HG03095 (cell line): ENCODE measurements around the gene RIPOR2.
"Not testable (repeated sequence)": the region's sequence is repeated elsewhere in the genome, so short reads cannot be mapped to it uniquely, and the experiment has no call there.

Experiments
- ATAC-seq: cut with Tn5 transposase; IDR thresholded peaks from one replicate; pipeline ENCODE4 v1.9.1; 2021; ENCODE audit warnings: moderate library complexity; ENCODE audit not compliant: unreplicated experiment

Gene RIPOR2

DNA sequence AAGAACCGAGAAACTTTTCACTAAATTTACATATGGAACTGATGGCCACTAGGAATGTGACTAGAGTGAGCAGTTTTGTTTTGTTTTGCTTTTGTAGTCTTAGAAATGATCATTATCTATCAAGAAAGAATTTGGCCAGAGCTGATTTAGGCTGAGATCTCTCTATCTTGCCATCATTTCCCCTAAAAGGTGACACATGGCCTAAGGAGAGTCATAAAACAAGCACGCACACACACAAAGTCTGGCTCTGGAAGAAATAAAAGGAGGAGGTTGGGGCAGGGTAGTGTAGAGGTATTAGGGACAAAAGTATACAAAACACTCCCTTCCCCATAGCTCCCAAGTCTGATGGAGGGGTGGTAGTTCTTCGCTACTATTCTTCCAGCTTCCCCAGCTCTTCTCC lies 56.4 kb downstream of the RIPOR2 start:
- no peak for ATAC-seq

DNA sequence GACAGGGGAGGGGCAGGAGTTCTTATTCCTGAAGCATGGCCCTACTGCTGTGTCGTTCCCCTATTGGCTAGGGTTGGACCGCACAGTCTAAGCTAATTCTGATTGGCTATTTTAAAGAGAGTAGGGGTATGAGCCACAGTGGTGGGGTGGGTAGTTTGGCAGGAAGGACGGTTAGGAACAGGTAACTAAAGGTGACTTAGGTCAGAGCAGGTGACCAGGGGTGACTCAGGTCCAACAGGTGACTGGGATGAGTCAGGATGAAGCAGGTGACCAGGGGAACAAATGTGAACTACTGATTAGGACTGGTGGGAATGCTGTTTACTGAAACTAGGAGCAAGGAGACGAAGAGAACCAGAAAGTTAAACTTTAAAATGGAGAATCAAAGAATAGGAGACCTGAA lies 58.0 kb downstream of the RIPOR2 start:
- not testable (repeated sequence) for ATAC-seq

DNA sequence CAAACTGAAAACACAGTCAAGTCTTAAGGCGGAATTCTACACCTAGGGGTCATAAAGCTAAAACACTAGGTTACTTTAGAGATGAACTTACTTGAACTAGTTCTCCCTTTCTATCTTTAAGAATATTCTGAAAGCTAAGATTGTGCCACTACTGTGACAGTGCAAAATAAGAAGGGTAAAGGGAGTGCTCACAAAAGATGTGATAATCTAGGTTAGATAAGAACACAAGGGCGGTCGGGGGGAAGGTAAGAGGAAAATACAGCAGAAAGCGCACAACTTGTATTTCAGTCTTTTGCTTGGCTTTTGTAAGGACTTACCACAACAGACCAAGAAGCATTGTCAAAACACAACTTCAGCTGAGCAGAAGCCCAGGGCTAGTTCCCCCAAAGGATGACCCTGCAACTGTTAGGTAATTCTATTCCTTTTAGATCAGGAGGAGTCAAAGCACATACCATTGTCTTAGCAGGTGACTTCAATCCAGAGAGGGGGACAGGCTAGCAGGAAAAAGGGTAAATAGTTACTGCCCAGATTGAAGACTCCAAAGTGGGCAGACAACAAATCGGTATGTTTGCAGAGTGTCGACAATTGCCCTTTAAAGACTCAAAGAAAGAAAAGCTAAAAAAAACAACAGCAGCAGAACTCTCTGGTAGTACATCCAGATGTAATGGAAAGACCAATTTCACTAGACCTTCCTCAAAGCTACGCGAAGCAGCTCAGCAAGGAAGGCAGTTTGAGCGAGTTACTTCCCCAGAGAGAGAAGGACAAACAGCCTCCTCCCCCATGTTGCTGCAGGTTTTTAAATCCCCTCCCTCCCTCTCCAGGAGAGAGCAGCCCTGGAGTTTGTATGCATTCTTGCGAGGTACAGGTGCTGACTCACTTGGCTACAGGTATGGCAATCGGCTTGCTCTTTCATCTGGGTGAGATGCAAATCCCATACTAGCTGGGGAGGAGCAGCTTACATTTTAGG lies 59.0 kb downstream of the RIPOR2 start:
- ATAC-seq: no peak

DNA sequence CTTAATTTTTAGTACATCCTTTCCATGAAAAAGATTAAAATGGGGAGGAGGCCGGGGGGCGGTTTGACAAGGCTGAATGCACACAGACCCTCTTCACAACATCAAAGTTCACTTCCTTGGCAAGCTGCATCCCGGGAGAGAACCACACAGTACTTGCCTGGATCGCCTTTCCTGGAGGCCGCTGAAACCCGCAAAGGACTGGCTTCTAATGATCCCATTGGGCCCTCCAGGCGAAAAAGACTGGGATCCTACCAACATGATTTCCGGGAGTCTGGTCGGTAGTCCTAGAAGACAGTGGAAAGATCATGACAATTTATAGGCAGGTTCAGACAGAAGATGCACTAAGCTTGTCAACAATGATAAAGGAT lies 60.2 kb downstream of the RIPOR2 start:
- no peak for ATAC-seq

DNA sequence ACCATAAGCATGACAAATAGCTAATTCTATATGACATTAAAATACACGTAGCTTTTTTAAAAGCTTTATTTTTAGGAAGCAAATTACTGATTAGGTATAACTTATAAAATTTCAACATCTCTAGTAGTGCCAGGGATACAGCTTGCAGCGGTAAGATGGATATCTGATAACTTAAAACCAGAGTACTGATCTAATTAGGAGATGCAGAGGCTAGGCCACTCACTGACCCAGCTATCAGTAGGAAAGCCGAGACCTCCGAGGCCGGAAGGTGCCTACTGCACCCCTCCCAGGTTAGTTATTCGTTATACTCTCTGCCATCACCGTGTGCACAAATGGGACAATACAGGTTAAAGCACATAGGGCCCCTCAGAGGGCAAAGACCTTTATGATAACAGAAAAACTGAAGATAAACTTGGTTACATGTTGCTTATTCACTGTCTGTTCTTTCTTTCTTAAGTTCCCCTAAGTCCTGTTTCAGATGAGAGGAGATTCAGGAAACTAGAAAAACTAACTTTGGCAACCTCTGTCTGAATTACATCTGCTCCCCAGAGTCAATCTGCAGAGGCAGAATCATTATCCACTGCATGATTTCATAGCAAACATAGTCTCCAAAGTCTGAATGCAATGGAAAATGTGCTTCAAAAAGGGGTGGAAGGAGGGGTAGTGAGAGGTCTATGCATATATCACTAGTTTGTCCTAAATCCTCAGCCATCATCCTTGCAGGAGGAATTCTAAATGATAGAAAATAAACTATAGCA lies 60.8 kb downstream of the RIPOR2 start:
- no peak for ATAC-seq

DNA sequence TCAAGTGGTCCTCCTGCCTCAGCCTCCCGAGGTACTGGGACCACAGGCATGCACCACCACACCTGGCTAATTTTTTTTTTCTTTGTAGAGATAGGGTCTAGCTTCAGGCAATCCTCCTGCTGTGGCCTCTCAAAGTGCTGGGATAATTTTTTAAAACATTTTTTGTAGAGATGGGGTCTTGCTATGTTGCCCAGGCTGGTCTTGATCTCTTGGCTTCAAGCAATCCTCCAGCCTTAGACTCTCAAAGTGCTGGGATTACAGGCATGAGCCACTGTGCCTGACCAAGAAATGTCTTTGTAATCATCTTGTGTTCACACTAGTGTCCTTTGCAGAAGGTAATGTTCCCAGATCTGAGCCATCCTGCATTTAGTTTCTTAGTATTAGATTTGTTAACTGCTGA lies 61.6 kb downstream of the RIPOR2 start:
- no peak for ATAC-seq

DNA sequence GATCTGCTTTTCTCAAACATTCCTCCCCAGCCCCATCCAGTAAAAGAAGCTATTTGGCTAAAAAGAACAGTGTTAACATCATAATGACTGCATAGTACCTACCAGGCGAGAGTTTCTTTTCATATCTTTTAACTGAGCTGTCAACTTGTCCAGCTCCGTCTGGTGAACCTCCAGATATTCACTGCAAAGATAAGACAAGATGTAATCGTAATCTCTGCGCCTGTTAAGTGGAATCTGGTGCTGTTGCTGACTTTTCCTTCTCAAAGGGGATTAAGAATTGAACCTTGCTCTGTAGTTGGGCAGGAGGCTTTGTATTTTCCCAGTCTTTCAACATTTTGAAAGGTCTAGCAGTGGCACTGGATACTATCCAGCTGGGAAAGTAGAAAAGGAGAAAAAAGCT lies 63.0 kb downstream of the RIPOR2 start:
- ATAC-seq: no peak

DNA sequence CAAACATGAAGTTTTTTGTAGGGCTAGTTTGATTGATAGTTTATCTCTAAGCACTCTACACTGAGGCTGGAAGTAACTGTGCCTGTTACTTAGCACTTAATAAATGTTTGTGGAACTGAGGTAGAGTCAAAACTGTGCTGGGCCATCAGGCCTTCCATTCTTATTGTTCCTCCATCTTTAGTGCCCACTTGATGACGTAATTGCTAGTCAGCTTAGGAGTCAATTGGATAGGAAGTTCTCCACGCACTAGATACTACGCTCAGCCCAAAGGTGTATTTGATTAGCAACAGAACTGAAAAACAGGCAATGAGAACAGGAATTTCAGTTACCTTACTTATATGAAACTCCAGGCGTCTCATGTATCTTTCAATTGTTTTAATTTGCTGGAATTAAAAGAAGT lies 67.0 kb downstream of the RIPOR2 start:
- ATAC-seq: no peak

DNA sequence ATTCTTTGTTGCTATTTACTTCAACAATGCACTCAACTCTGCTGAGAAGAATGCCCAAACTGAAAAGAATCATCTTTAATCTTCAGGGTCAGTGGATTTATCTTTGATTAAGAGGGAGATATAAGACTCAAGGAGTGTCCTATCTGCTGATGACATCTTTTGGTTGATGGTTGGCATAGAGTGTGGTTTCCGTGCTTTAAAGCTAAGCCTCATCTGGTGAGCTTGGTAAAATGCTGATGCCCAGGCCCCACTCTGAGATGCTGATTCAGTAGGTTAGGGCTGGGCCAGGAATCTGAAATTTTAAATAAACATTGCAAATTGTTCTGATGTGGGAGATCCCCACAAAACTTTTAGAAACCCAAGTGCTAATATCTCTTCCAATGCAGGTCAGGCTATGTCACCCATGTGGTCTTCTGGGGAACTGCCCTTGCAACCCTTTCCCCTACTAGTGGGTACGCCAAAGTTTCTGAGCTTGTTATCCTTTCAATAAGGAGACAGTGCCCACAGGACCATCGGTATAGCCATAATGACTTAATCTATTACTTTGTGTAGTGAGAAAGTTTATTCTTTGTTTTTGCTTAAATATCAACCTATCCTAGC lies 68.6 kb downstream of the RIPOR2 start:
- no peak for ATAC-seq

DNA sequence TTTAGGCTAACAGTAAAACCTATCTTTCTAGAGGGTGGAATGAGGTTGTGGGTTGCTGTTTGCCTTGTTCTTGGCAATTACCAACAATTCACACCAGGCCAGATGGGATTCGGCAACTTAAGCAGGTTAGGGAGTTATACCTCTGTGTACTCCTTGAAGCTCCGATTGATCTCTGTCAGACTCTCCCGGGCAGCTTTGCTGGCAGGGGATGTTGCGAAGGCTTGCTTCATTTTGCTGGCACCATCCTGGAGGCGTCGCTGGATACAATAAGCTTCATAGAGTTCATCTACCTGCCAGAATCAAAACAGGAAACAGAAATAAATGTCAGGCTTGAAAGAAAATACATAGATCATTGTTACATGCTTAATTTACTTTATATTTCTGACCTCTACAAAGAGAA lies 70.6 kb downstream of the RIPOR2 start:
- ATAC-seq: no peak

DNA sequence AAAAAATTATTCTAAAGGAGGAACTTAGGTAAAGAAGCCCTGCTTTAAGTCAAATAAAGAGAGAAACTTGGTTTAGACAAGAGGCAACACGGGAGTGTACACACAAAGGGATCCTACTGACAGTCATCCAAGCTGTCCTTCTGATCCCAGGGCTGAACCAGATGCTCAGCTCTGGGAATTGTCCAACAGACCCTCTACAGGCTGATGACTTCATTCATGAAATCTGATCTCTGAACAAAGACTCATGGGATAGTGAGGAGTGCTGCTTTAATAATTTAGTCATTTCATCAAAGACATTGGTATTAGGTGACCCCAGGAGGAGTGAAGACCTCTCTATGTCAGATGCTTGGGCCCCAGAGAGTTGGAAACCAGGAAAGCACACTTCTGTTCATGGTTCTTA lies 71.4 kb downstream of the RIPOR2 start:
- ATAC-seq: no peak

DNA sequence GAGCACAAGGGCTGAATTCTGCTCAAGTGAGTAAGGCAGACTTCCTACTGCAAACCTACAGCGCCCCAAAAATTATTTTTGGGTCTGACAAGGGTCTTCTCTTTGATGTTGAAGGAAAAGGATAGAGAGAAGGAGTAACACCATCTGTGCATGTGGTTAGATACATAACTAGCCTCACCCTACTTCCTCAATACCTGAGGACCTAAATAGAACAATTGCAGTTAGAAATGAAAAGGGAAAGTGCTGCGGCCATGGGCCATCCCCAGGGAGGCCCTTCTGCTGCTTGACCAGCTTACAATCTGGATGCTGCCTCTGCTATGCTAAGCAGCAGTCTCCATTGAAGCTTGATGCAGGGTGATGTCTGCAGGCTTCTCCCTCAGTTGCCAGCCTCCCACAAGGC lies 73.8 kb downstream of the RIPOR2 start:
- peak; percentile 86 for ATAC-seq

DNA sequence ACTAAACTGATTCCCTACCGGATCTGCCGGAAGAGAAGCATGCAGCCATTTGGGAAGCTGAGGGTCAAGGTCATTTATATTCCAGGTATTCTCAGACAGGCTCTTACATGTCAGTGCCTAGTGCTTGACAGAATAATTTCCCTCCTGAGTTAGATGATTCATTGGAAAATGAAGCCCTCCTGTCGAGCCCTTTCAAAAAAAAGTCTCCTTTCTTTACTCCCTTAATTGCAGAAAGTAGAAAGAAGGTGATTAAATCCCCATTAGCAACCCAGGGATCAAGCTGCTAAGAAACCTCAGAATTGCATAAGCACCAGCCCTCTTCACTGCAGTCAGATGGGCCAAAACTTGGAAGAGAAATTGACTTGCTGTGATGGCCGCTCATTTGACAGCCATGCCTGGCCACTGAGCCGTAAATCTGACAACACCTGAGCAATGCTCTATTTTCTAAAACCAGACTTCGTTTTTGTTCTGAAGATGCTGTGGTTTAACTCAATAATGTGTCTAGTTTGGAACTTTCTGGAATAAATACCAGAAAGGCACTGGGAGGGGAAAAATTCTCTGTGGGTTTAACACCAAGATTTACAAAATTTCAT lies 76.1 kb downstream of the RIPOR2 start:
- no peak for ATAC-seq

DNA sequence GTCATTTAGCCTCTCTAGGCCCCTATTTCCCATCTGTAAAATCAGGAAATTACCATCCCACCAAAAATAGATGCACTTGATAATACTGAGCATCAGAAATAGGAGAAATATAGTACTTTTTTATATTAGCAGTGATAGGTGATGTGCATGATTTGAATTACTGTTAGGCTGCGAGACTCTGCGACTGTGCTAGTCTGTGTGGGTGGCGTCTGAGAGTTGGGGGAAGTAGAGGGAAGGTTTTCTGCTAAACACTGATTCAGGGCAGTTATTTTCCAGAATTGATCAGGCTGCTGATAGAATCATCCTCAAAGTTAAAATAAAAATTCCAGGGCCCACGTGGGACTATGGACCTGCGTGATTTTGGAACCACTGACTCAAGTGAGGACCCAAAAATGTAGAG lies 76.6 kb downstream of the RIPOR2 start:
- no peak for ATAC-seq

DNA sequence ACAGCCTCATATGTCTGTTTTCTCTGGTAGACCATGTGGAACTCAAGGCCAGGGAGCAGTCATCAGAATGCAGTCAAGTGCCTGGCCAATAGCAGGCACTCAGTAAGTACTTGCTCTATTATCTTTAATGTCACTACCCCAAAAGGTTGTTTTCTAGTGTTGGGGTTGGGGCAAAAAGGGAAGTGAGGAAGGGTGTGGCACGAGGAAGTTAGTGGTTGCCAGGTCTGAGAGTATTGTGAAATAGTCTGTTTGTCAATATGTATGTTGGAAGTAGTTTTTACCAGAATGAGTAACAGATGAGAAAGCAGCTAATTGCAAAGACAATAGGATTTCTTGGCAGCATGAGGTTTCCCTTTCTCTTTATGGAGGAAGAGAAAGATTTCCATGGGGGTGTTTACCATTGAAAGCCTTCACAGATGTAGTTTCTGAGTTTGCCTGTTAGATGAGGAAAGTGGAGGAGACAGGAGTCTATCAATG lies 77.5 kb downstream of the RIPOR2 start:
- peak; percentile 48 for ATAC-seq

DNA sequence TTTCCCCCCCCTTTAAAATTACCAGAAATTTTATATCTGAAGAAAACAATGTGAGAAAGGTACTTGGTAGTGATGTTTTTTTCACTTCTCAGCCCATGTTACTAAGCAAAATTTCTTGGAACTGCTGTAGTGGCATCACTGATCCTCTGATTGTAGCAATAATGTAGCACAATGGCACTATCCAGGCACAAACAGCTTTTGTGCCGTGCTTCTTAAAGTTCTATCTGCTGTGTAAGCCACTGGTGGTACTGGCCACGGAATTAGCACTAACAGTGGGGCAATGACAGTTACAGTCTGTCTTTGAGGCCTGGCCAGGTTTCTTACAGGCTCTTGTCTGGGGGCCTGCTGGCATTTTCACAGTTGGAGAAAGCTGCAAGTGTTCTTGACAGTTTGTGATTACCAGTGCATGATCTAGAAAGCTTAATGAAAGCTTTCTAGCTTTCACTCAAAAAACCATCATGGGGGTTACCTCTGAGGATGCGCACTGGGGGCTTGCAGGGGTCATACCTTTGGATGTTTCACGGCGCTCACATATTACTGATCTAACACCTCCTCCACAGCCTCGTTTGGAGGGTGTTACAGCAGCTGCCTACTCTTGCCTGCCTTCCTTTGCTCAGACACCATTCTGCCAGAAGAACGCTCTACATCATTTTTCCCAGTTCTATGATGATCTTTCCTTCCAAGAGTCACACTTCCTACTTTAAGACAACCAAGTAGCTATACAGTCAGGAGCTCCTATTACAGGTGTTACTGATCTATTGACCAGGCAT lies 78.7 kb downstream of the RIPOR2 start:
- no peak for ATAC-seq

DNA sequence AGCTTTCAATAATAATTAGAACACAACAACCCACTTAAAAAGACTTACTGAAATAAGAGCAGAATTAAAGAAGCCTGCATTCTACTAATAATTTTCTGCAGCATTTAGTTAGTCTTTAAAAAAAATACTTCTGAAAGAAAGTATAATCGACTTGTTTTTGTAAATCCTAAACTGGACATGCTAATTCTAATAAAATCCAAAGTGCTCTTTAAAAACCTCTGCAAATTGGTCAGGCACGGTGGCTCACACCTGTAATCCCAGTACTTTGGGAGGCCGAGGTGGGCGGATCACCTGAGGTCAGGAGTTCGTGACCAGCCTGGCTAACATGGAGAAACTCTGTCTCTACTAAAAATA lies 79.5 kb downstream of the RIPOR2 start:
- ATAC-seq: no peak

DNA sequence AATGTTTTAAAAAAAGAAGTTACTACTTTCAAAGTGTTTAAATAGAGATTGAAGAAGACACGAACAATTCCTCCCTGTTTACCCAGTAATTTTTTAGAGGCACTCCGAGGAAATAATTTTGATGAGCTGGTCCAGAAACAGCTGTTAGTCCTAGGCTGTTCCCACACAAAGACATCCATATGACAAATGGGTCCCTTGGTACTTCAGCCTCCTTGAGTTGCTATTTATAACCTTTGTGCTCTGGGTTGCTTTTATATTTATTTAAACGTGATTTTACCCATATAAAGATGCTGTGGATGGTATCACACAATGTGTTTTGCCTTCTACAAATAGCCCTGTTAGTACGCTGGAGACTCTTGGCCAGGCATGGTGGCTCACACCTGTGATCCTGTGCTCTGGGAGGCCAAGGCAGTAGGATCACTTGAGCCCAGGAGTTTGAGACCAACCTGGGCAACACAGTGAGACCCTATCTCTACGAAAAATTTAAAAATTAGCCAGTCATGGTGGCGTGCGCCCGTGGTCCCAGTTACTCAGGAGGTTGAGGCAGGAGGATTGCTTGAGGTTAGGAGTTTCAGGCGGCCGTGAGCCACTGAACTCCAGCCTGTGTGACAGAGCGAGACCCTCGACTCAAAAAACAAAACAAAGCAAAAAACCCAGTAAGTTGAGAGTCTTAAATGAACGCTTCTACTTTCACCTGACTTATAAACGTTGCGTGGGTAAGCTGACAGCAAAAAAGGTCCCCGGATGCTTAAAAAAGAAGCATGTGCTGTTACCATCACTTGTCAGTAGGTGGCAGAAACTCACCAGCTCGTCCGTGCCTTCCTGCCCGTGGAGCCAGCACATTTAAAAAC lies 80.1 kb downstream of the RIPOR2 start:
- ATAC-seq: no peak

DNA sequence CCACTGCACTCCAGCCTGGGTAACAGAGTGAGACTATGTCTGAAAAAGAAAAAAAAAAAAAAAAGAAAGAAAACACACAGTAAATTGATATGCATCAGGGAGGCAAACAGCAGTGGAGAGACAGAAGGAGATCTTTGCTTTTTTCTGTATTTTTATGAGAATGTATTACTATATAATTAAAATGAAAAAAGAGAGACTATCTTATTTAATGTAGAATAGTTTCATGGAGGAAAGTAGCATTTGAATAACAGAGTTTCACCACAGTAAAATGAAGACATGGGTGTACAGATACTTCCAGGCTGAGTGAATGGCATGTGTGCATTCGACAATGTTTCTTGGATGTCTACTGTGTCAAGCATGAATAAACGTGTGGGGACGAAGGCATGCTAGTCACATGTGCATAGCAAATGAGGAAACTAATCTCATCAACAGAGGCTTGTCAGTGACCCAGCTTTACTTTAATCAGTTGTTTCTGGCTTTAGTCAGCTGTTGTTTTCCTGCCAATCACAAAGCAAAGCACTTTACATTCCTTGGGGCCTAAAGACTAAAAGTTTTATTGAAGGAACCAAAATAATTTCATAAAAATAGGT lies 81.6 kb downstream of the RIPOR2 start:
- no peak for ATAC-seq
